IPS-15b (cell line): ENCODE measurements around the gene KAT14.
"Not testable (repeated sequence)": the region's sequence is repeated elsewhere in the genome, so short reads cannot be mapped to it uniquely, and the experiment has no call there.

Source experiments
- H3K27me3 ChIP-seq: one replicate; pipeline ENCODE4 v1.6.1; 2013; ENCODE audit warnings: low read length; ENCODE audit not compliant: control insufficient read depth, insufficient read depth
- H3K36me3 ChIP-seq: one replicate; pipeline ENCODE4 v1.6.1; 2013; ENCODE audit warnings: low read length; ENCODE audit not compliant: control insufficient read depth, insufficient read depth
- H3K4me1 ChIP-seq: one replicate; pipeline ENCODE4 v1.6.1; 2013; ENCODE audit warnings: mild to moderate bottlenecking, low read length; ENCODE audit not compliant: control insufficient read depth, insufficient read depth
- H3K4me3 ChIP-seq: one replicate; pipeline ENCODE4 v1.5.1; 2013; ENCODE audit warnings: low read depth, low read length
- H3K9ac ChIP-seq: one replicate; pipeline ENCODE4 v1.6.1; 2013; ENCODE audit warnings: low read depth, mild to moderate bottlenecking, low read length
- H3K9me3 ChIP-seq: one replicate; pipeline ENCODE4 v1.6.1; 2013; ENCODE audit warnings: mild to moderate bottlenecking, low read length; ENCODE audit not compliant: control insufficient read depth, insufficient read depth

KAT14 gene

GRCh38 chr20:18103497-18103896 lies 34.2 kb upstream of the KAT14 start:
- Histone ChIP-seq H3K9ac (no peak overlapping the region), H3K9me3 (no peaks in the 10 kb centered on the region), H3K27me3 (no peaks in the 10 kb centered on the region), H3K36me3 (no peaks in the 10 kb centered on the region), H3K4me1 (no peaks in the 10 kb centered on the region), H3K4me3 (no peak overlapping the region)

DNA sequence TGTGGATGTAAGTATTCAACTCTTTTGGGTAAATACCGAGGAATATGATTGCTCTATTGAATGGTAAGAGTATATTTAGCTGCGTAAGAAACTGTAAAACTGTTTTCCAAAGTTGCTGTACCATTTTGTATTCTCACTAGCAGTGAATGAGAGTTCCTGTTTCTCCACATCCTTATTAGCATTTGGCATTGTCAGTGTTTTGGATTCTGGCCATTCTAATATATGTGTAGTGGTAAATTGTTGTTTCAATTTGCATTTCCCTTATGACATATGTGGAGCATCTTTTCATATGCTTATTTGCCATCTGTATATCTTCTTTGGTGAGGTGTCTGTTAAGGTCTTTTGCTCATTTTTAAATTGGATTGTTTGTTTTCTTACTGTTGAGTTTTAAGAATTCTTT lies 29.3 kb upstream of the KAT14 start:
- Histone ChIP-seq H3K9ac (no peak overlapping the region), H3K4me1 (no peaks in the 10 kb centered on the region), H3K4me3 (no peak overlapping the region), H3K27me3 (no peaks in the 10 kb centered on the region), H3K9me3 (no peaks in the 10 kb centered on the region), H3K36me3 (no peaks in the 10 kb centered on the region)

DNA sequence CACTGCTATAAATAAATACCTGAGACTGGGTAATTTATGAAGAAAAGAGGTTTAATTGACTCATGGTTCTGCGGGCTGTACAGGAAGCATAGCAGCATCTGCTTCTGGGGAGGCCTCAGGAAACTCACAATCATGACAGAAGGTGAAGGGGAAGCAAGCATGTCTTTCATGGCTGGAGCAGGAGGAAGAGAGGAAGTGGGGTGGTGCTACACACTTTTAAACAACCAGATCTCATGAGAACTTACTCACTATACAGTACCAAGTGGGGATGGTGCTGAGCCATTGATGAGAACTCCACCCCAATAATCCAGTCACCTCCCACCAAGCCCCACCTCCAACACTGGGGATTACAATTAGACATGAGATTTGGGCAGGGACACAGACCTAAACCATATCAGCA lies 9.1 kb upstream of the KAT14 start:
- H3K4me1 ChIP-seq, H3K27me3 ChIP-seq, H3K9me3 ChIP-seq, H3K36me3 ChIP-seq, H3K9ac ChIP-seq, H3K4me3 ChIP-seq: not testable (repeated sequence)

- Histone ChIP-seq H3K36me3 (no peaks in the 10 kb centered on the region), H3K4me3 (no peak overlapping the region), H3K9ac (no peak overlapping the region), H3K27me3 (peaks cover 7% of the 10 kb centered on the region), H3K4me1 (no peaks in the 10 kb centered on the region), H3K9me3 (no peaks in the 10 kb centered on the region)
Observed at GRCh38 chr20:18132663-18133062, 5.0 kb upstream of the KAT14 start.

DNA sequence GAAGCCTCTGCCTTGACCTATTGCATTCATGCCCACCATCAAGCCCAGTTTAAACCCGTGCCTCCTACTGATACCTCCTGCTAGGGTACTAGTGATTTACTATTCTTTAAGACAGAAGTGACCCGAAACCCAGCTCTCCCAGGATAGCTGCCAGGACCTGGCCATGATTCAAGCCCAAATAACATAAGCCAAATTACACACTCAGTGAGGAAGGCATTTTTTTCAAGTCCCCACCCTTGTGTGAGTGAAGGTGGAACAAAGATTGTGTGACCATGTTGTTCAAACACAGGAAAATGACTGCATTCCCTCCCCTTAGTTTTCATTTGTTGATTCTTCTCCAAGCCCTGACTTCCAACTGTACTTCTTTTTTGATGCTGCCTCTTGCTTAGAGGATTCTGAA lies 3.7 kb upstream of the KAT14 start:
- Histone ChIP-seq H3K27me3 (peaks cover 7% of the 10 kb centered on the region), H3K9ac (no peak overlapping the region), H3K9me3 (no peaks in the 10 kb centered on the region), H3K4me1 (no peaks in the 10 kb centered on the region), H3K4me3 (no peak overlapping the region), H3K36me3 (peaks cover 3% of the 10 kb centered on the region)

DNA sequence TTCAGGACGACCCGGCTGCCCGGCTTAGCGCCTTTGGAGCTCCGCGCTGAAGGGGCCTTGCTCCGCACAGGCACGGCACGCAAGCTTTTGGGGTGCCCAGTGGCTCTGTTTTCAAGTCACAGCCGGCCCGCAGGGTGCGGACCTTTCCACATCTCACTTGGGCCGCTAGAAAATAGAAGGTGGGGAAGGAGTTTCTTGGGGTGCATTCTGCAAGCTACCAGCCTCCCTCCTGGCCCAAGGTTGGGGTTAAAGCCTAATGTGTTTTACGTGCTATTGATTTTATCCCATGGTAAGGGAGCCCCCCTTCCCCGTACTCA lies 561 bp downstream of the KAT14 start:
- peak overlapping the region; percentile 95 for H3K4me3 ChIP-seq
- no peaks in the 10 kb centered on the region for H3K4me1 ChIP-seq
- no peaks in the 10 kb centered on the region for H3K9me3 ChIP-seq
- peak overlapping the region; percentile 94 for H3K9ac ChIP-seq
- H3K27me3 ChIP-seq: peaks cover 7% of the 10 kb centered on the region
- H3K36me3 ChIP-seq: peaks cover 7% of the 10 kb centered on the region

DNA sequence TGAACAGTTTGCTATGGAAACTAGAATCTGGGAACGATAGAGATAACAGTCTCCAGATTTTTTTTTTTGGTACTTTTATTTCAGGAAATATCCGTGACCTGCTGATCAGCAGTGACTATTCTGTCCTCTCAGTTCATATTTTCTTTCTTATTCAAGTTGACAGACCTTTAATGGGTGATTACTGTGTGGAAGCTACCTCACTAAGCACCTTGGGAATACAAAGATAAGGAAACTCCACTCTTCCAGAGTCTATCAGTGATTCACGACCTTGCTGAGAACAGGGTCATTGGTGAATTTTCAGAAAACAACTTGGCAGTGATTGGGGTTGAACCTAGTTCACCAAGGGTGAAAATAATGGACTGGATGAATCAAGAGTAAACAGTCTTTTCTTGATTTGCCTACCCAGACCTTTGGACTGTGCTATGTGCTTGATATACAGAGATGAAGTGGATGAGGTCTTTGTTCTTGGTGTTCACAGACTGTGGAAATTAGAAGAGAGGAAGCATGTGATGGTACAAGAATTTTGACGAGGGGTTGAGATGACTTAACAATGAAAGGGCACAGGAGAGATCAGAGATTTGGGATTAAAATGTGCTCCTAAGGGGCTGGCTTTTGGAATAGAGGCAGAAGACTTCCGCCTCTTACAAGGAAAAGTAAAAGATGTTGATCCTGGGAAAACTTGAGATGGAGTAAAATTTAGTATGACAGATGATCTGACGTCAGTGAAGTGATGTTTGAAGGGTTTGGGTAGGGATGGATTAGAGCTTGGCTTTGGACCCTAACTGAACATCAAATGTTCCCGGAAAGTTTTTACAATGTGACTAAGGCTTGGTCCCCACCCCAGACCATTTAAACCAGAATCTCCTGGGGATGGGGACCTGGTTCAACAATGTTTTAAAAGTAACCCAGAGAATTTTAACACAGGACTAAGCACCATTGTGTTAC lies 1.2 kb downstream of the KAT14 start:
- Histone ChIP-seq H3K9ac (peak overlapping the region; percentile 94), H3K4me3 (peak overlapping the region; percentile 95), H3K36me3 (peaks cover 7% of the 10 kb centered on the region), H3K27me3 (peaks cover 7% of the 10 kb centered on the region), H3K4me1 (no peaks in the 10 kb centered on the region), H3K9me3 (no peaks in the 10 kb centered on the region)

GRCh38 chr20:18139832-18140231 lies 2.2 kb downstream of the KAT14 start:
- no peaks in the 10 kb centered on the region for H3K9me3 ChIP-seq
- no peaks in the 10 kb centered on the region for H3K4me1 ChIP-seq
- H3K36me3 ChIP-seq: peaks cover 7% of the 10 kb centered on the region
- H3K4me3 ChIP-seq: no peak overlapping the region
- no peak overlapping the region for H3K9ac ChIP-seq
- H3K27me3 ChIP-seq: peaks cover 7% of the 10 kb centered on the region

DNA sequence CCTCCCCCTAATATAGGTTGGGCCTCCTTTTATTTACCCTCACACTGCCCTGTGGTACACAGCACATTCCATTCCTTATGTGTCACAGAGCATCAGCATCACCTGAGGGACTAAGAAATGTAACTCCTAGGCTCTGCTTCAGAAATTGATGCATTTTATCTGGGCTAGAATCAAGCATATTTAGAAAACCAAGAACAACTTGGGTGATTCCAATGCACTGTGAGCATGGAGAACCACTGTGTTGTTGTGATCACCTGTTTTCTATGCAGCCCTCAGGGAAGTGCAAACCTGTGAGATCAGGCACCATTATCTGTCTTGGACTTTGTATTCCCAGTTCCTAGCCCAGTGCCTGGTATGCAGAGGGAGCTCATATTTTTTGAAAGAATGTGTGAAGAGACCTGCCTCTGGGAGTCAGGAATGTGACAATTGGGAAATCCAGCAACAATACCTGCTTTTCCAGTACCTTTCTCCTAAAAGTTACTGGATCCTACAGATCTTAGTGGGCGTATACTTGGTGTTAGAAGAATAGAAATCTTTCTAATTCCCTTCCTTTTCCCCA lies 7.0 kb downstream of the KAT14 start:
- Histone ChIP-seq H3K27me3 (no peaks in the 10 kb centered on the region), H3K36me3 (peaks cover 4% of the 10 kb centered on the region), H3K4me1 (no peaks in the 10 kb centered on the region), H3K4me3 (no peak overlapping the region), H3K9me3 (no peaks in the 10 kb centered on the region), H3K9ac (no peak overlapping the region)

- peaks cover 4% of the 10 kb centered on the region for H3K36me3 ChIP-seq
- H3K4me3 ChIP-seq: no peak overlapping the region
- no peaks in the 10 kb centered on the region for H3K4me1 ChIP-seq
- H3K9me3 ChIP-seq: no peaks in the 10 kb centered on the region
- H3K27me3 ChIP-seq: no peaks in the 10 kb centered on the region
- no peak overlapping the region for H3K9ac ChIP-seq
Observed at GRCh38 chr20:18154342-18154741, 16.7 kb downstream of the KAT14 start.

GRCh38 chr20:18156045-18156444 lies 18.4 kb downstream of the KAT14 start:
- Histone ChIP-seq H3K4me1 (no peaks in the 10 kb centered on the region), H3K27me3 (no peaks in the 10 kb centered on the region), H3K36me3 (peaks cover 4% of the 10 kb centered on the region), H3K9ac (peak overlapping the region; percentile 37), H3K4me3 (no peak overlapping the region), H3K9me3 (no peaks in the 10 kb centered on the region)

GRCh38 chr20:18164356-18164755 lies 26.7 kb downstream of the KAT14 start:
- H3K9ac ChIP-seq: no peak overlapping the region
- no peaks in the 10 kb centered on the region for H3K27me3 ChIP-seq
- H3K4me1 ChIP-seq: peaks cover 10% of the 10 kb centered on the region
- no peak overlapping the region for H3K4me3 ChIP-seq
- H3K36me3 ChIP-seq: peaks cover 5% of the 10 kb centered on the region
- H3K9me3 ChIP-seq: no peaks in the 10 kb centered on the region
